AG10803 (cell line): ENCODE data around the gene EEIG1.

Source experiments
- DNase-seq: peaks from one replicate; pipeline ENCODE4 v3.0.0; 2010; ENCODE audit warnings: low read depth
- H3K4me3 ChIP-seq: 2 replicates; pipeline ENCODE4 v1.5.1; 2011; ENCODE audit warnings: mild to moderate bottlenecking, low read length, control low read depth
- CTCF ChIP-seq: conservative IDR thresholded peaks from 2 replicates; pipeline ENCODE4 v1.5.1; 2011; ENCODE audit warnings: mild to moderate bottlenecking, low read length, control low read depth, inconsistent platforms

The EEIG1 gene

DNA sequence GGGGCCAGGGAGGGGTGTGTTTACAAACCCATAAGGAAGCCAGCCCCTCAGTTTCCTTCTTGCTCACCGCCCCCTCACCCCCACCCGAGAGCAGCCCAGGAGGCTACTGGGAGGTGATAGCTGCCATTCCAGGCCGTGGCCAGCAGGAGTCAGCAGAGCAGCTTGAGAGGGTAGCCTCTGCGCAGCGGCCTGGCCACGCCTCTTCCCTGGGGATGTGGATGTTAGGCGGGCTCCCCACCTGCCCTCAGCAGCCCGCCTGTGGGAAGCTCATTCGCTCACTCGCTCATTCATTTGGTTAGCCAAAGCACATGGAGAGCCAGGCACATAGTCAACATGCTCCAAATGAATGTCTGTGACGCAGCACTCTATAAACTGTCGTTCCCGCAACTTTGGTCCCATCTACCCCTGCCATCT, 37.1 kb downstream of the EEIG1 start:
- no peak overlapping the region for H3K4me3 ChIP-seq
- DNase-seq: peak; percentile 71
- TF ChIP-seq CTCF: peak; percentile 86

GRCh38 chr9:127943011-127943662, 37.7 kb downstream of the EEIG1 start:
- DNase-seq: no peak
- TF ChIP-seq CTCF: no peak
- H3K4me3 ChIP-seq: no peak overlapping the region

DNA sequence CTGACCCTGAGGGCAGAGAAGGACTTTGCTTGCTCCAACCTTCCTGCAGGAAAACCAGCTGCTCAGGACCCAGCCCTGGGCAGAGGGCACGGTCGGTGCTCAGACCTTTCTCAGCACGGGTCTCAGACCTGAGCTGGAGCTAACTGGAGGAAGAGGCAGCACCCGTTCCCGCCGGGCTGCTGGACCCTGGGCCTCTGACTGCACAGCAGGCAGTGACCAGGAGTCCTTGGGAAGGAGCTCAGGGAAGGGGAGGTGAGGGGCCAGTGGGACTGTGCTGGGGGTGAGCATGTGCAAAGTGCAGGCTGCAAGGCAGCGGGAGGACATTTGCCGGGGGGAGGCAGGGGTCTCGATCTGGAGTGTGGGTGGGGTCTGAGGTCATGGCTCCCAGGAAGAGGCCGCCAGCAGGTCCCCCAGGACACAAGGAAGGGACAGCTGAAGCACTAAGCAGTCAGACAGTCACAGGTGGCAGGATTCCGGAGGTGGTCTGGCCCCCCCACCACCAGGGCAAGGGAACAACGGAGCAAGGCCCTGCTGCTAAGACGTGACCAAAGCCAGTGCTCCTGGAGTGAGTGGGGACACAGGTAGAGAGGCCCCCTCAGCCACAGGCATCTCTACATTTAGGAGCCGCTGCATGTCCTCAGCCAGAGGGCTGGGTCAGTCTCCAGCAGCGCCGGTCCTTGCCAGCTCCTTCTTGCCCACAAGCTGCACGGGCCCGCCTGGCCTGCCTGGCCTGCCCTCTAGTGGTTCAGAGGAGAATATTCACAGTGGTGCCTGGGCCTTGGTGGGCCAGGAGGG, 38.4 kb downstream of the EEIG1 start:
- TF ChIP-seq CTCF: peak; percentile 77
- peak; percentile 68 for DNase-seq
- H3K4me3 ChIP-seq: no peak overlapping the region

DNA sequence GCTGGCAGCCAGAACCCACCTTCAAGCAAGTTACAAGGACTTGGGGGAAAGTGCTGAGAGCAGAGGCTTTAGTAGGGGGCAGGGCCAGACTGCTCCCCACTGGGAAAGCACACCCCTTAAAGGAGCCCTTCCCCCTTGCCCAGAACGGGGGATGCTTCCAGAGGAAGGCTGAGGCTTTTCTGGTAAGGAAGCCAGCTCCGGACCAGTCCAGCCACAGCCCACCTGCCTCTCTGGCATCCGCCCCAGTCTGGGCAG, 38.9 kb downstream of the EEIG1 start:
- no peak for DNase-seq
- H3K4me3 ChIP-seq: no peak overlapping the region
- TF ChIP-seq CTCF: no peak

DNA sequence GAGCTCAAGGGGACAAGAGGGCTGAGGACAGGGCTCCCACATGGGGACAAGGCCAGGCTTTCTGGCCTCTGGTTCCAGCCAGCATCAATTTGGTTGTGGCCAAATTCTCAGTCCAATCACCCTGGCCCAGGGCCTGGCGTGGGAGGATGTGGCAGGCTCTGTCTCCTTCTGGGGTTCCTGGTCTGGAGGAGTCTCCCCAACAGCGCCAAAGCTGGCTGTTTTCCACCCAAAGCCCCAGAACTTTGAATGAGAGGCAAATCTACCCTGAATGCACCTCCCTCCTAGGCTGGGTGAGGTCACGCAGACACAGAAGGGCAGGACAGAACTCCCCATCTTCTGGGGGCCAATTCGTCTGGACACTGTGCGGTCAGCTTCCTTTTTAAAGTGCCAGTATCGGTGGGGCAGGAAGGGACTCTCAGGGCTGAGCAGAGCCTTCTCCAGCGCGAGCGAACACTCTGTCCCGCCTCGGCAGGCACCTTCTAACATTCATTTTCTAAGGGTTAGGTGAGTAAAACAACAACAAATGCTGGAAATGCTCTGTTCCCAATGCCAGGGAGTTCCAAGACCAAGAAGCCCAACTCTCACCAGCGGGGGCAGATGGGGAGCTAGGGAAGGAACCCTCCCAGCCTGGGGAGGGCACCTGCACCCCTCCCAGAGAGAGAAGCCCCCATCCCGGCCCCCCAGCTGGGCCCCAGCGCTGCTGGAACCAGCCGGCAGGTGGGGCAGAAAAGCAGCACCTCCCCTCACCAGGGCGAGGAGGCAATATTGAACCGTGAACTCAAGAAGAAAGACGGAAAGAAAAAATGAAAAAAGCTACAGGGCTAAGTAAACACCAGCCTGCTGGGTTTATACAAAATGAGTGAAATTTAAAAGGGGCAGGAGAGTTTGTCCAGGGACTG, 39.5 kb downstream of the EEIG1 start:
- TF ChIP-seq CTCF: no peak
- no peak for DNase-seq
- no peak overlapping the region for H3K4me3 ChIP-seq

GRCh38 chr9:127940593-127940992, 40.2 kb downstream of the EEIG1 start:
- DNase-seq: no peak
- no peak for TF ChIP-seq CTCF

More at GRCh38 chr9:127940593-127940992, 40.2 kb downstream of the EEIG1 start:
- H3K4me3 ChIP-seq: no peak overlapping the region
